ENCODE data around the gene PKD1. TPM values are rescaled to one million over a fixed set of nuclear protein-coding genes. Genes with fewer than 3 reads are reported as not detected.

Gene PKD1
- total RNA-seq, 1 experiment from 2014 or later: 102 TPM

DNA sequence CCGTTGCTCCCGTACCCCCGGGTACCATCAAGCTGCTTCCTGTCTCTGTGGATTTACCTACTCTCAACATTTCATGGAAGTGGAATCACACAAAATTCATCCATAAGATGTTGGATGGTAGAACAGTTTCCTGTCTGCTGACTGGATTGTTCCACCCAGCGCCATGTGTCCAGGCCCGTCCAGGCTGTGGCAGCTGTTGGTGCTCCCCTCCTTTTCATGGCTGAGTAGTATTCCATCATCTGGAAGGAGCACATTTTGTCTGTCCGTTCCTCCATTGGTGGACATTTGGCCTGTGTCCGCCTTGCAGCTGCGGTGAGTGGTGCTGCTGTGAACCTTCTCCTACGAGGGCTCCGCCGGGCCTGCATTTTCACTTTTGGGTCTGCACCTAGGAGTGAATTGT, 69.6 kb downstream of the PKD1 start (continued):
- TF ChIP-seq, protein P1, sequence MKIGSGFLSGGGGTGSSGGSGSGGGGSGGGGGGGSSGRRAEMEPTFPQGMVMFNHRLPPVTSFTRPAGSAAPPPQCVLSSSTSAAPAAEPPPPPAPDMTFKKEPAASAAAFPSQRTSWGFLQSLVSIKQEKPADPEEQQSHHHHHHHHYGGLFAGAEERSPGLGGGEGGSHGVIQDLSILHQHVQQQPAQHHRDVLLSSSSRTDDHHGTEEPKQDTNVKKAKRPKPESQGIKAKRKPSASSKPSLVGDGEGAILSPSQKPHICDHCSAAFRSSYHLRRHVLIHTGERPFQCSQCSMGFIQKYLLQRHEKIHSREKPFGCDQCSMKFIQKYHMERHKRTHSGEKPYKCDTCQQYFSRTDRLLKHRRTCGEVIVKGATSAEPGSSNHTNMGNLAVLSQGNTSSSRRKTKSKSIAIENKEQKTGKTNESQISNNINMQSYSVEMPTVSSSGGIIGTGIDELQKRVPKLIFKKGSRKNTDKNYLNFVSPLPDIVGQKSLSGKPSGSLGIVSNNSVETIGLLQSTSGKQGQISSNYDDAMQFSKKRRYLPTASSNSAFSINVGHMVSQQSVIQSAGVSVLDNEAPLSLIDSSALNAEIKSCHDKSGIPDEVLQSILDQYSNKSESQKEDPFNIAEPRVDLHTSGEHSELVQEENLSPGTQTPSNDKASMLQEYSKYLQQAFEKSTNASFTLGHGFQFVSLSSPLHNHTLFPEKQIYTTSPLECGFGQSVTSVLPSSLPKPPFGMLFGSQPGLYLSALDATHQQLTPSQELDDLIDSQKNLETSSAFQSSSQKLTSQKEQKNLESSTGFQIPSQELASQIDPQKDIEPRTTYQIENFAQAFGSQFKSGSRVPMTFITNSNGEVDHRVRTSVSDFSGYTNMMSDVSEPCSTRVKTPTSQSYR (CRISPR knock-in tag; IDR thresholded peaks at IDR 0.05): no peak
- TF ChIP-seq, protein P2, sequence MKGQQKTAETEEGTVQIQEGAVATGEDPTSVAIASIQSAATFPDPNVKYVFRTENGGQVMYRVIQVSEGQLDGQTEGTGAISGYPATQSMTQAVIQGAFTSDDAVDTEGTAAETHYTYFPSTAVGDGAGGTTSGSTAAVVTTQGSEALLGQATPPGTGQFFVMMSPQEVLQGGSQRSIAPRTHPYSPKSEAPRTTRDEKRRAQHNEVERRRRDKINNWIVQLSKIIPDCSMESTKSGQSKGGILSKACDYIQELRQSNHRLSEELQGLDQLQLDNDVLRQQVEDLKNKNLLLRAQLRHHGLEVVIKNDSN (CRISPR knock-in tag; IDR thresholded peaks at IDR 0.05): no peak
- TF ChIP-seq, protein P3, sequence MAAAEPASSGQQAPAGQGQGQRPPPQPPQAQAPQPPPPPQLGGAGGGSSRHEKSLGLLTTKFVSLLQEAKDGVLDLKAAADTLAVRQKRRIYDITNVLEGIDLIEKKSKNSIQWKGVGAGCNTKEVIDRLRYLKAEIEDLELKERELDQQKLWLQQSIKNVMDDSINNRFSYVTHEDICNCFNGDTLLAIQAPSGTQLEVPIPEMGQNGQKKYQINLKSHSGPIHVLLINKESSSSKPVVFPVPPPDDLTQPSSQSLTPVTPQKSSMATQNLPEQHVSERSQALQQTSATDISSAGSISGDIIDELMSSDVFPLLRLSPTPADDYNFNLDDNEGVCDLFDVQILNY (CRISPR knock-in tag; IDR thresholded peaks at IDR 0.05): no peak
- TF ChIP-seq, protein P4, sequence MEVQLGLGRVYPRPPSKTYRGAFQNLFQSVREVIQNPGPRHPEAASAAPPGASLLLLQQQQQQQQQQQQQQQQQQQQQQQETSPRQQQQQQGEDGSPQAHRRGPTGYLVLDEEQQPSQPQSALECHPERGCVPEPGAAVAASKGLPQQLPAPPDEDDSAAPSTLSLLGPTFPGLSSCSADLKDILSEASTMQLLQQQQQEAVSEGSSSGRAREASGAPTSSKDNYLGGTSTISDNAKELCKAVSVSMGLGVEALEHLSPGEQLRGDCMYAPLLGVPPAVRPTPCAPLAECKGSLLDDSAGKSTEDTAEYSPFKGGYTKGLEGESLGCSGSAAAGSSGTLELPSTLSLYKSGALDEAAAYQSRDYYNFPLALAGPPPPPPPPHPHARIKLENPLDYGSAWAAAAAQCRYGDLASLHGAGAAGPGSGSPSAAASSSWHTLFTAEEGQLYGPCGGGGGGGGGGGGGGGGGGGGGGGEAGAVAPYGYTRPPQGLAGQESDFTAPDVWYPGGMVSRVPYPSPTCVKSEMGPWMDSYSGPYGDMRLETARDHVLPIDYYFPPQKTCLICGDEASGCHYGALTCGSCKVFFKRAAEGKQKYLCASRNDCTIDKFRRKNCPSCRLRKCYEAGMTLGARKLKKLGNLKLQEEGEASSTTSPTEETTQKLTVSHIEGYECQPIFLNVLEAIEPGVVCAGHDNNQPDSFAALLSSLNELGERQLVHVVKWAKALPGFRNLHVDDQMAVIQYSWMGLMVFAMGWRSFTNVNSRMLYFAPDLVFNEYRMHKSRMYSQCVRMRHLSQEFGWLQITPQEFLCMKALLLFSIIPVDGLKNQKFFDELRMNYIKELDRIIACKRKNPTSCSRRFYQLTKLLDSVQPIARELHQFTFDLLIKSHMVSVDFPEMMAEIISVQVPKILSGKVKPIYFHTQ (CRISPR knock-in tag; IDR thresholded peaks at IDR 0.05): no peak
- TF ChIP-seq ZNF263 (CRISPR knock-in tag; IDR thresholded peaks at IDR 0.05; ENCODE audit: low read depth) (no peak), ZBTB21 (CRISPR knock-in tag; IDR thresholded peaks at IDR 0.05; ENCODE audit: borderline replicate concordance) (no peak), FOXJ3 (CRISPR knock-in tag; IDR thresholded peaks at IDR 0.05; ENCODE audit: borderline replicate concordance) (no peak), SMAD3 (CRISPR knock-in tag; IDR thresholded peaks at IDR 0.05; ENCODE audit: borderline replicate concordance) (no peak)
- TF ChIP-seq, protein P5, sequence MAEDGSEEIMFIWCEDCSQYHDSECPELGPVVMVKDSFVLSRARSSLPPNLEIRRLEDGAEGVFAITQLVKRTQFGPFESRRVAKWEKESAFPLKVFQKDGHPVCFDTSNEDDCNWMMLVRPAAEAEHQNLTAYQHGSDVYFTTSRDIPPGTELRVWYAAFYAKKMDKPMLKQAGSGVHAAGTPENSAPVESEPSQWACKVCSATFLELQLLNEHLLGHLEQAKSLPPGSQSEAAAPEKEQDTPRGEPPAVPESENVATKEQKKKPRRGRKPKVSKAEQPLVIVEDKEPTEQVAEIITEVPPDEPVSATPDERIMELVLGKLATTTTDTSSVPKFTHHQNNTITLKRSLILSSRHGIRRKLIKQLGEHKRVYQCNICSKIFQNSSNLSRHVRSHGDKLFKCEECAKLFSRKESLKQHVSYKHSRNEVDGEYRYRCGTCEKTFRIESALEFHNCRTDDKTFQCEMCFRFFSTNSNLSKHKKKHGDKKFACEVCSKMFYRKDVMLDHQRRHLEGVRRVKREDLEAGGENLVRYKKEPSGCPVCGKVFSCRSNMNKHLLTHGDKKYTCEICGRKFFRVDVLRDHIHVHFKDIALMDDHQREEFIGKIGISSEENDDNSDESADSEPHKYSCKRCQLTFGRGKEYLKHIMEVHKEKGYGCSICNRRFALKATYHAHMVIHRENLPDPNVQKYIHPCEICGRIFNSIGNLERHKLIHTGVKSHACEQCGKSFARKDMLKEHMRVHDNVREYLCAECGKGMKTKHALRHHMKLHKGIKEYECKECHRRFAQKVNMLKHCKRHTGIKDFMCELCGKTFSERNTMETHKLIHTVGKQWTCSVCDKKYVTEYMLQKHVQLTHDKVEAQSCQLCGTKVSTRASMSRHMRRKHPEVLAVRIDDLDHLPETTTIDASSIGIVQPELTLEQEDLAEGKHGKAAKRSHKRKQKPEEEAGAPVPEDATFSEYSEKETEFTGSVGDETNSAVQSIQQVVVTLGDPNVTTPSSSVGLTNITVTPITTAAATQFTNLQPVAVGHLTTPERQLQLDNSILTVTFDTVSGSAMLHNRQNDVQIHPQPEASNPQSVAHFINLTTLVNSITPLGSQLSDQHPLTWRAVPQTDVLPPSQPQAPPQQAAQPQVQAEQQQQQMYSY (CRISPR knock-in tag; IDR thresholded peaks at IDR 0.05): no peak

DNA sequence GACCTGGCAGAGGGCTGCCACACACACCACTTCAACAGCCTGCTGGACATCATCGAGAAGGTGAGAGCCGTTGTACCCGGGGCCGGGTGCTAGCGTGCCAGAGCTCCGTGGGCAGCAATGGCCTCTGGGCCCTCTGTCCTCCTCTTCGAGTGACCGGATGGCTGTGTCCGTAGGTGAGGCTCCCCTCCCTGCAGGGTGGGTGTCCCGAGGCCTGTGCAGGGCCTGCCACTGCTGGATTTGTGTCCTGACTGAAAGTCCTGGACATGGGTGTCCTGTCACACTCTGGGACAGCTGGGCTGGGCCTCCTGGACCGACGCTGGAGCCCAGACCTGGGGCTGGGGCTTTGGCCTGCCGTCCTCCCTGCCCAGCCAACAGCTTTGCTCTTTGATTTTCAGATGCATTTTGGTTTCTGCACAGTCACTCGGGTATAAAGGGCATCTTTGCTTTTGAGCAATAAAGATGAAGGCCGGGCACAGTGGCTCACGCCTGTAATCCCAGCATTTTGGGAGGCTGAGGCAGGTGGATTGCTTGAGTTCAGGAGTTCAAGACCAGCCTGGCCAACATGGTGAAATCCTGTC, 71.2 kb downstream of the PKD1 start:
- no peaks in the 10 kb centered on the region for H3K27me3 Mint-ChIP-seq (ENCODE audit: low read depth)
- H3K4me1 Mint-ChIP-seq: no peaks in the 10 kb centered on the region
- ChIA-PET CTCF (interaction anchor here (1.5 kb wide), 2 partner anchors 16 to 61 kb away, joined by 5 read pairs; partner anchors contain the start of genes NTHL1 and TSC2), POLR2A (no interaction called here)
- ATAC-seq: no peak
- peaks cover 16% of the 10 kb centered on the region for H3K36me3 Mint-ChIP-seq
- H3K9me3 Mint-ChIP-seq: no peaks in the 10 kb centered on the region
- H3K4me3 Mint-ChIP-seq: no peak overlapping the region
- H3K27ac Mint-ChIP-seq: no peak overlapping the region
- DNase-seq (ENCODE audit: low spot score): no peak
- no peak for TF ChIP-seq ELF4 (CRISPR knock-in tag; IDR thresholded peaks at IDR 0.05; ENCODE audit: low read depth)
- TF ChIP-seq KAT7 (CRISPR knock-in tag; IDR thresholded peaks at IDR 0.05; ENCODE audit: borderline replicate concordance): no peak
- no peak for TF ChIP-seq ZNF396 (CRISPR knock-in tag; IDR thresholded peaks at IDR 0.05; ENCODE audit: borderline replicate concordance)
- TF ChIP-seq, protein P6, sequence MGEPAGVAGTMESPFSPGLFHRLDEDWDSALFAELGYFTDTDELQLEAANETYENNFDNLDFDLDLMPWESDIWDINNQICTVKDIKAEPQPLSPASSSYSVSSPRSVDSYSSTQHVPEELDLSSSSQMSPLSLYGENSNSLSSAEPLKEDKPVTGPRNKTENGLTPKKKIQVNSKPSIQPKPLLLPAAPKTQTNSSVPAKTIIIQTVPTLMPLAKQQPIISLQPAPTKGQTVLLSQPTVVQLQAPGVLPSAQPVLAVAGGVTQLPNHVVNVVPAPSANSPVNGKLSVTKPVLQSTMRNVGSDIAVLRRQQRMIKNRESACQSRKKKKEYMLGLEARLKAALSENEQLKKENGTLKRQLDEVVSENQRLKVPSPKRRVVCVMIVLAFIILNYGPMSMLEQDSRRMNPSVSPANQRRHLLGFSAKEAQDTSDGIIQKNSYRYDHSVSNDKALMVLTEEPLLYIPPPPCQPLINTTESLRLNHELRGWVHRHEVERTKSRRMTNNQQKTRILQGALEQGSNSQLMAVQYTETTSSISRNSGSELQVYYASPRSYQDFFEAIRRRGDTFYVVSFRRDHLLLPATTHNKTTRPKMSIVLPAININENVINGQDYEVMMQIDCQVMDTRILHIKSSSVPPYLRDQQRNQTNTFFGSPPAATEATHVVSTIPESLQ (CRISPR knock-in tag; IDR thresholded peaks at IDR 0.05): no peak
- TF ChIP-seq GRHL2 (CRISPR knock-in tag; IDR thresholded peaks at IDR 0.05; ENCODE audit: insufficient replicate concordance, severe bottlenecking): no peak
- TF ChIP-seq, protein P7, sequence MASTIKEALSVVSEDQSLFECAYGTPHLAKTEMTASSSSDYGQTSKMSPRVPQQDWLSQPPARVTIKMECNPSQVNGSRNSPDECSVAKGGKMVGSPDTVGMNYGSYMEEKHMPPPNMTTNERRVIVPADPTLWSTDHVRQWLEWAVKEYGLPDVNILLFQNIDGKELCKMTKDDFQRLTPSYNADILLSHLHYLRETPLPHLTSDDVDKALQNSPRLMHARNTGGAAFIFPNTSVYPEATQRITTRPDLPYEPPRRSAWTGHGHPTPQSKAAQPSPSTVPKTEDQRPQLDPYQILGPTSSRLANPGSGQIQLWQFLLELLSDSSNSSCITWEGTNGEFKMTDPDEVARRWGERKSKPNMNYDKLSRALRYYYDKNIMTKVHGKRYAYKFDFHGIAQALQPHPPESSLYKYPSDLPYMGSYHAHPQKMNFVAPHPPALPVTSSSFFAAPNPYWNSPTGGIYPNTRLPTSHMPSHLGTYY (CRISPR knock-in tag; IDR thresholded peaks at IDR 0.05): no peak
- TF ChIP-seq, protein P8, sequence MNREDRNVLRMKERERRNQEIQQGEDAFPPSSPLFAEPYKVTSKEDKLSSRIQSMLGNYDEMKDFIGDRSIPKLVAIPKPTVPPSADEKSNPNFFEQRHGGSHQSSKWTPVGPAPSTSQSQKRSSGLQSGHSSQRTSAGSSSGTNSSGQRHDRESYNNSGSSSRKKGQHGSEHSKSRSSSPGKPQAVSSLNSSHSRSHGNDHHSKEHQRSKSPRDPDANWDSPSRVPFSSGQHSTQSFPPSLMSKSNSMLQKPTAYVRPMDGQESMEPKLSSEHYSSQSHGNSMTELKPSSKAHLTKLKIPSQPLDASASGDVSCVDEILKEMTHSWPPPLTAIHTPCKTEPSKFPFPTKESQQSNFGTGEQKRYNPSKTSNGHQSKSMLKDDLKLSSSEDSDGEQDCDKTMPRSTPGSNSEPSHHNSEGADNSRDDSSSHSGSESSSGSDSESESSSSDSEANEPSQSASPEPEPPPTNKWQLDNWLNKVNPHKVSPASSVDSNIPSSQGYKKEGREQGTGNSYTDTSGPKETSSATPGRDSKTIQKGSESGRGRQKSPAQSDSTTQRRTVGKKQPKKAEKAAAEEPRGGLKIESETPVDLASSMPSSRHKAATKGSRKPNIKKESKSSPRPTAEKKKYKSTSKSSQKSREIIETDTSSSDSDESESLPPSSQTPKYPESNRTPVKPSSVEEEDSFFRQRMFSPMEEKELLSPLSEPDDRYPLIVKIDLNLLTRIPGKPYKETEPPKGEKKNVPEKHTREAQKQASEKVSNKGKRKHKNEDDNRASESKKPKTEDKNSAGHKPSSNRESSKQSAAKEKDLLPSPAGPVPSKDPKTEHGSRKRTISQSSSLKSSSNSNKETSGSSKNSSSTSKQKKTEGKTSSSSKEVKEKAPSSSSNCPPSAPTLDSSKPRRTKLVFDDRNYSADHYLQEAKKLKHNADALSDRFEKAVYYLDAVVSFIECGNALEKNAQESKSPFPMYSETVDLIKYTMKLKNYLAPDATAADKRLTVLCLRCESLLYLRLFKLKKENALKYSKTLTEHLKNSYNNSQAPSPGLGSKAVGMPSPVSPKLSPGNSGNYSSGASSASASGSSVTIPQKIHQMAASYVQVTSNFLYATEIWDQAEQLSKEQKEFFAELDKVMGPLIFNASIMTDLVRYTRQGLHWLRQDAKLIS (CRISPR knock-in tag; IDR thresholded peaks at IDR 0.05; ENCODE audit: borderline replicate concordance): no peak
